Measurements from ENCODE around the gene PIANP.

- TF ChIP-seq CTCF (IDR thresholded peaks at IDR 0.05; ENCODE audit: low read depth, low read length, poor library complexity, severe bottlenecking): no peak
- TF ChIP-seq EZH2phosphoT487 (IDR thresholded peaks at IDR 0.05; ENCODE audit: borderline replicate concordance, low read length): no peak
Measured at GRCh38 chr12:6691473-6691872, 9.1 kb downstream of the PIANP start.
